H9 (cell line): ENCODE results near the gene TRIM26. TPM values are rescaled to one million over a fixed set of nuclear protein-coding genes. Genes with fewer than 3 reads are reported as not detected.

Source experiments
- DNase-seq: peaks from one replicate; pipeline ENCODE4 v3.0.0-alpha.2; 2017
- H2AFZ ChIP-seq: one replicate; pipeline ENCODE4 v1.6.1; 2013; ENCODE audit warnings: mild to moderate bottlenecking, low read length, control low read depth, moderate library complexity
- H2AK5ac ChIP-seq: 2 replicates; pipeline ENCODE4 v1.6.1; 2013; ENCODE audit warnings: low read length, control low read depth, mixed read lengths; ENCODE audit not compliant: insufficient read length
- H2BK120ac ChIP-seq: one replicate; pipeline ENCODE4 v1.6.1; 2013; ENCODE audit warnings: low read depth, mild to moderate bottlenecking, low read length, control low read depth, inconsistent platforms; ENCODE audit not compliant: poor library complexity, severe bottlenecking
- H2BK12ac ChIP-seq: 2 replicates; pipeline ENCODE4 v1.6.1; 2013; ENCODE audit warnings: low read length, control low read depth, mixed read lengths, low read depth; ENCODE audit not compliant: insufficient read length
- H2BK15ac ChIP-seq: 2 replicates; pipeline ENCODE4 v1.6.1; 2013; ENCODE audit warnings: low read depth, low read length, control low read depth
- H2BK20ac ChIP-seq: one replicate; pipeline ENCODE4 v1.6.1; 2013; ENCODE audit warnings: low read depth, mild to moderate bottlenecking, low read length, control low read depth, inconsistent platforms; ENCODE audit not compliant: poor library complexity, severe bottlenecking
- H2BK5ac ChIP-seq: 2 replicates; pipeline ENCODE4 v1.6.1; 2013; ENCODE audit warnings: low read length, control low read depth, mixed read lengths; ENCODE audit not compliant: insufficient read length
- H3K14ac ChIP-seq: 2 replicates; pipeline ENCODE4 v1.6.1; 2013; ENCODE audit warnings: low read length, control low read depth; ENCODE audit not compliant: insufficient read depth
- H3K18ac ChIP-seq: 2 replicates; pipeline ENCODE4 v1.6.1; 2013; ENCODE audit warnings: low read depth, mild to moderate bottlenecking, mixed read lengths, low read length, control low read depth; ENCODE audit not compliant: insufficient read length
- H3K23ac ChIP-seq: 2 replicates; pipeline ENCODE4 v1.6.1; 2013; ENCODE audit warnings: low read length, control low read depth, mixed read lengths, low read depth; ENCODE audit not compliant: insufficient read length
- H3K23me2 ChIP-seq: 2 replicates; pipeline ENCODE4 v1.6.1; 2013; ENCODE audit warnings: low read depth, mild to moderate bottlenecking, mixed read lengths, low read length, control low read depth; ENCODE audit not compliant: insufficient read length, poor library complexity, severe bottlenecking
- H3K27ac ChIP-seq: 2 replicates; pipeline ENCODE4 v1.5.1; 2013; ENCODE audit warnings: low read length, control low read depth, mixed read lengths, low read depth; ENCODE audit not compliant: insufficient read length
- H3K27me3 ChIP-seq: 2 replicates; pipeline ENCODE4 v1.6.1; 2013; ENCODE audit warnings: low read length, control low read depth, inconsistent platforms; ENCODE audit not compliant: insufficient read depth
- H3K4ac ChIP-seq: 2 replicates; pipeline ENCODE4 v1.6.1; 2013; ENCODE audit warnings: low read depth, mild to moderate bottlenecking, control low read depth, inconsistent platforms, low read length, moderate library complexity
- H3K4me1 ChIP-seq: 2 replicates; pipeline ENCODE4 v1.6.1; 2013; ENCODE audit warnings: low read length, control low read depth, inconsistent platforms; ENCODE audit not compliant: insufficient read depth
- H3K4me2 ChIP-seq: 2 replicates; pipeline ENCODE4 v1.6.1; 2013; ENCODE audit warnings: low read length, control low read depth, mixed read lengths; ENCODE audit not compliant: insufficient read length, insufficient read depth
- H3K56ac ChIP-seq: 2 replicates; pipeline ENCODE4 v1.6.1; 2013; ENCODE audit warnings: low read depth, mild to moderate bottlenecking, mixed read lengths, low read length, control low read depth; ENCODE audit not compliant: insufficient read length
- H3K79me1 ChIP-seq: 2 replicates; pipeline ENCODE4 v1.6.1; 2013; ENCODE audit warnings: low read depth, mild to moderate bottlenecking, moderate library complexity, low read length, control low read depth, inconsistent platforms; ENCODE audit not compliant: insufficient read depth, poor library complexity, severe bottlenecking
- H3K79me2 ChIP-seq: 2 replicates; pipeline ENCODE4 v1.6.1; 2013; ENCODE audit warnings: low read length, control low read depth, inconsistent platforms; ENCODE audit not compliant: insufficient read depth
- H3K9ac ChIP-seq: 2 replicates; pipeline ENCODE4 v1.6.1; 2013; ENCODE audit warnings: low read length, control low read depth, mixed read lengths; ENCODE audit not compliant: insufficient read length; ENCODE audit errors: extremely low read depth
- H3K9me3 ChIP-seq: one replicate; pipeline ENCODE4 v1.6.1; 2013; ENCODE audit warnings: low read depth, low read length, inconsistent platforms; ENCODE audit not compliant: control insufficient read depth
- H3T11ph ChIP-seq: one replicate; pipeline ENCODE4 v1.6.1; 2013; ENCODE audit warnings: mild to moderate bottlenecking, low read length, control low read depth, inconsistent platforms
- H4K20me1 ChIP-seq: one replicate; pipeline ENCODE4 v1.6.1; 2013; ENCODE audit not compliant: control insufficient read depth, insufficient read length, insufficient read depth
- H4K5ac ChIP-seq: 2 replicates; pipeline ENCODE4 v1.6.1; 2013; ENCODE audit warnings: low read depth, mild to moderate bottlenecking, mixed read lengths, low read length, control low read depth; ENCODE audit not compliant: insufficient read length
- H4K8ac ChIP-seq: replicated peaks from 2 replicates; pipeline ENCODE4 v1.6.1; 2013; ENCODE audit warnings: low read length, control low read depth, mixed read lengths, low read depth; ENCODE audit not compliant: insufficient read length
- H4K91ac ChIP-seq: 2 replicates; pipeline ENCODE4 v1.6.1; 2013; ENCODE audit warnings: low read depth, mild to moderate bottlenecking, moderate library complexity, mixed read lengths, low read length, control low read depth; ENCODE audit not compliant: insufficient read length
- H3K27ac Mint-ChIP-seq, 3 experiments: 2 replicates in 2 of 3; 3 replicates in 1 of 3; pipeline ENCODE4 v1.8.0; 2020 to 2021; ENCODE audit warnings: mixed read lengths in 3 of 3, mild to moderate bottlenecking in 1 of 3, moderate library complexity in 1 of 3
- H3K27me3 Mint-ChIP-seq: 2 replicates; pipeline ENCODE4 v1.8.0; 2021; ENCODE audit warnings: low read depth, mild to moderate bottlenecking, moderate library complexity, mixed read lengths
- H3K36me3 Mint-ChIP-seq, 3 experiments: 2 replicates in 2 of 3; 3 replicates in 1 of 3; pipeline ENCODE4 v1.8.0; 2020 to 2021; ENCODE audit warnings: low read depth in 3 of 3, mixed read lengths in 3 of 3; ENCODE audit not compliant: insufficient read depth in 1 of 3
- H3K4me1 Mint-ChIP-seq, 2 experiments: 2 replicates each; pipeline ENCODE4 v1.8.0; 2020; ENCODE audit warnings: mixed read lengths in 2 of 2
- H3K4me3 Mint-ChIP-seq, 2 experiments: 2 replicates in 1 of 2; 3 replicates in 1 of 2; pipeline ENCODE4 v1.8.0; 2020 to 2021; ENCODE audit warnings: mild to moderate bottlenecking in 2 of 2, mixed read lengths in 2 of 2, moderate library complexity in 1 of 2
- H3K9me3 Mint-ChIP-seq, 2 experiments: 2 replicates in 1 of 2; 3 replicates in 1 of 2; pipeline ENCODE4 v1.8.0; 2020; ENCODE audit warnings: mild to moderate bottlenecking in 2 of 2, mixed read lengths in 2 of 2, moderate library complexity in 1 of 2
- WGBS: extraction: QIAGEN DNeasy Blood & Tissue Kit; methylation state at CpG from one replicate; pipeline ENCODE4 v1.1.7; 2013; ENCODE audit warnings: missing lambda C conversion rate, low lambda C conversion rate, mixed read lengths; ENCODE audit not compliant: insufficient read length; ENCODE audit errors: extremely low coverage; 5-methylcytosine and 5-hydroxymethylcytosine counted together
- total RNA-seq: library from RNA; stranded (reverse); gene quantifications from 2 replicates; pipeline ENCODE4 v1.2.1, GENCODE V29; 2021
- TF ChIP-seq, protein P1 (sequence below): fragments of 200-600 bp; sonication (generic); conservative IDR thresholded peaks from 3 replicates; pipeline ENCODE4 v1.8.0; 2021; ENCODE audit warnings: antibody characterized with exemption, mild to moderate bottlenecking

Gene TRIM26
- total RNA-seq, 1 experiment from 2014 or later: 35.8 TPM

DNA sequence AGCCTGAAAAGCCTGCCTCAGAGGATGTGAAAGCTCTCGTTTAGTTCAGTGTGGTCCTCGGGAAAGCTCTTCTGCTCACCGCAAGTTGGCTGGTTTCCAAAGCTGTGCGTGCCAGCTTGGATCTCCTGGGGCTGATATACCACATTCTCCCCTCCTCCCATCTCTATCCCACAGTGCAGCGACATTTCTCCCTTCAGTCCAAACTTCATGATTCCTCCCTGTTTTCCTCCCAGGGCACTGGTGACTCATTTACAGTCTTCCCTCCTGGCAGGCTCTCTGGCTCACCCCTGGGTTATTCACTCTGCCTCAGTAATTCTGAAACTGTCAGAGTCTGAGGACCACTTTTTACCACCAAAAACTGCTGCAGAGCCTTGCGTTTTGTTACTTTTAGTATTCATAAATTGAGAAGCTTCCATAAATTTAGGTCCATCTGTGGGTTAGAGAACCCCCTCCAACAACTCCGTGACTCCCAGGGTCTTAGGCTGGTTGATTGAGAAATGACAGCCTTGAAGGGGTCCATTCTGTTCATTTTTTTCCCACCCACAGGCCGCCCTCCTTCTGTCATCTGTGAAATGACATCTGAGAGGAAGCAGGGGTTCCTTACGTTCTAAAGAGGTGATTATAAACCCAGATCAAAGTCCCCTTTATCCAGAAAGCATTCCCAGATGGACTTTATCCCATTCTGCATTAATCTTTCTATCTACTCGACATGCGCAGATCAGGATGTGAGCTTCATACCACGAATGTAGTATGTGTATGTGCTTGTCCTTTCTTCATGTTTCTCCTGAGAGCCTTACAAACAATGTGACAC lies 58.3 kb downstream of the TRIM26 start:
- Histone ChIP-seq H4K91ac (no peak overlapping the region), H3K4me1 (no peaks in the 10 kb centered on the region), H2AFZ (no peak overlapping the region), H3K23me2 (no peaks in the 10 kb centered on the region), H4K20me1 (no peaks in the 10 kb centered on the region), H2BK15ac (no peak overlapping the region), H3K56ac (no peak overlapping the region), H2BK12ac (no peak overlapping the region), H4K8ac (no peak overlapping the region), H2BK5ac (no peak overlapping the region), H3T11ph (no peak overlapping the region), H3K9ac (no peak overlapping the region), H3K23ac (no peak overlapping the region), H3K79me2 (no peaks in the 10 kb centered on the region), H4K5ac (no peak overlapping the region), H3K27ac (no peak overlapping the region), H2AK5ac (no peak overlapping the region), H3K14ac (no peak overlapping the region), H2BK120ac (no peak overlapping the region), H2BK20ac (no peak overlapping the region), H3K27me3 (no peaks in the 10 kb centered on the region), H3K4me2 (no peak overlapping the region), H3K79me1 (no peaks in the 10 kb centered on the region), H3K9me3 (no peaks in the 10 kb centered on the region), H3K4ac (no peak overlapping the region), H3K18ac (no peak overlapping the region)
- no peak overlapping the region for H3K4me3 Mint-ChIP-seq
- H3K36me3 Mint-ChIP-seq: no peaks in the 10 kb centered on the region
- H3K27ac Mint-ChIP-seq: no peak overlapping the region
- DNase-seq: no peak
- H3K27me3 Mint-ChIP-seq: peaks cover 72% of the 10 kb centered on the region
- no CpG with 5 or more reads among the region's 12 CpGs for WGBS
- no peaks in the 10 kb centered on the region for H3K9me3 Mint-ChIP-seq
- peaks cover 2% of the 10 kb centered on the region in 2 experiments; a peak in 1 of 4 replicates for H3K4me1 Mint-ChIP-seq
- TF ChIP-seq, protein P1, sequence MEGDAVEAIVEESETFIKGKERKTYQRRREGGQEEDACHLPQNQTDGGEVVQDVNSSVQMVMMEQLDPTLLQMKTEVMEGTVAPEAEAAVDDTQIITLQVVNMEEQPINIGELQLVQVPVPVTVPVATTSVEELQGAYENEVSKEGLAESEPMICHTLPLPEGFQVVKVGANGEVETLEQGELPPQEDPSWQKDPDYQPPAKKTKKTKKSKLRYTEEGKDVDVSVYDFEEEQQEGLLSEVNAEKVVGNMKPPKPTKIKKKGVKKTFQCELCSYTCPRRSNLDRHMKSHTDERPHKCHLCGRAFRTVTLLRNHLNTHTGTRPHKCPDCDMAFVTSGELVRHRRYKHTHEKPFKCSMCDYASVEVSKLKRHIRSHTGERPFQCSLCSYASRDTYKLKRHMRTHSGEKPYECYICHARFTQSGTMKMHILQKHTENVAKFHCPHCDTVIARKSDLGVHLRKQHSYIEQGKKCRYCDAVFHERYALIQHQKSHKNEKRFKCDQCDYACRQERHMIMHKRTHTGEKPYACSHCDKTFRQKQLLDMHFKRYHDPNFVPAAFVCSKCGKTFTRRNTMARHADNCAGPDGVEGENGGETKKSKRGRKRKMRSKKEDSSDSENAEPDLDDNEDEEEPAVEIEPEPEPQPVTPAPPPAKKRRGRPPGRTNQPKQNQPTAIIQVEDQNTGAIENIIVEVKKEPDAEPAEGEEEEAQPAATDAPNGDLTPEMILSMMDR: no peak
